ENCODE measurements around the gene KCNQ2.

DNA sequence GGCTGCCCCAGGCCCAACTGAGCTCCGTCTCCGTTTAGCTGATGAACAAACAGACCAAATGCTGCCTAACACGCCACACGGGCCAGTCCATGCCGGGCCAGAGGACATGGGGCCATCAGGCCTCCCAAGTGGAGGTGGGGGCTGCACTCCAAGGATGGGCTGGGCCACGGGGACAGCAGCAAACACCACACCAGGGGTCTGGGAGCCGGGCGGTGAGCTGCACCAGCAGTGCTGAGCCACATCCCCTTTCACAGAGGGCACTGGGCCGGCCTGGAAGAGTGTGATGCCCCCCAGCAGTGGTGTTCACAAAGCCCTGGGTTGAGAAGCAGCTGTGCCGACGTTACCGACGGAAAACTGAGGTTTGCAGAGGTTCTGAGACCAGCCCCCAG lies 2.7 kb downstream of the KCNQ2 start:
- TF ChIP-seq, protein P1, sequence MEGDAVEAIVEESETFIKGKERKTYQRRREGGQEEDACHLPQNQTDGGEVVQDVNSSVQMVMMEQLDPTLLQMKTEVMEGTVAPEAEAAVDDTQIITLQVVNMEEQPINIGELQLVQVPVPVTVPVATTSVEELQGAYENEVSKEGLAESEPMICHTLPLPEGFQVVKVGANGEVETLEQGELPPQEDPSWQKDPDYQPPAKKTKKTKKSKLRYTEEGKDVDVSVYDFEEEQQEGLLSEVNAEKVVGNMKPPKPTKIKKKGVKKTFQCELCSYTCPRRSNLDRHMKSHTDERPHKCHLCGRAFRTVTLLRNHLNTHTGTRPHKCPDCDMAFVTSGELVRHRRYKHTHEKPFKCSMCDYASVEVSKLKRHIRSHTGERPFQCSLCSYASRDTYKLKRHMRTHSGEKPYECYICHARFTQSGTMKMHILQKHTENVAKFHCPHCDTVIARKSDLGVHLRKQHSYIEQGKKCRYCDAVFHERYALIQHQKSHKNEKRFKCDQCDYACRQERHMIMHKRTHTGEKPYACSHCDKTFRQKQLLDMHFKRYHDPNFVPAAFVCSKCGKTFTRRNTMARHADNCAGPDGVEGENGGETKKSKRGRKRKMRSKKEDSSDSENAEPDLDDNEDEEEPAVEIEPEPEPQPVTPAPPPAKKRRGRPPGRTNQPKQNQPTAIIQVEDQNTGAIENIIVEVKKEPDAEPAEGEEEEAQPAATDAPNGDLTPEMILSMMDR (IDR thresholded peaks at IDR 0.05) = no peak
- TF ChIP-seq POLR2AphosphoS5 (IDR thresholded peaks at IDR 0.05) = no peak

Measured in gastroesophageal sphincter (tissue), 3 donors.